ENCODE results near the gene PNPLA2. TPM values are rescaled to one million over a fixed set of nuclear protein-coding genes. Genes with fewer than 3 reads are reported as not detected.

PNPLA2 gene
- total RNA-seq, 1 donor from 2014 or later: 55.6 TPM

GRCh38 chr11:865462-866430, 47.0 kb downstream of the PNPLA2 start:
- no peaks in the 10 kb centered on the region for H3K9me3 Mint-ChIP-seq
- no peak for TF ChIP-seq CTCF (conservative IDR thresholded peaks at IDR 0.05)
- no peak overlapping the region for H3K27ac Mint-ChIP-seq
- no peaks in the 10 kb centered on the region for H3K36me3 Mint-ChIP-seq
- peaks cover 5% of the 10 kb centered on the region for H3K4me1 Mint-ChIP-seq (ENCODE audit: unreplicated experiment)
- H3K27me3 Mint-ChIP-seq: no peaks in the 10 kb centered on the region
- DNase-seq (ENCODE audit: extremely low spot score, unreplicated experiment): no peak
- no peak overlapping the region for H3K4me3 Mint-ChIP-seq

DNA sequence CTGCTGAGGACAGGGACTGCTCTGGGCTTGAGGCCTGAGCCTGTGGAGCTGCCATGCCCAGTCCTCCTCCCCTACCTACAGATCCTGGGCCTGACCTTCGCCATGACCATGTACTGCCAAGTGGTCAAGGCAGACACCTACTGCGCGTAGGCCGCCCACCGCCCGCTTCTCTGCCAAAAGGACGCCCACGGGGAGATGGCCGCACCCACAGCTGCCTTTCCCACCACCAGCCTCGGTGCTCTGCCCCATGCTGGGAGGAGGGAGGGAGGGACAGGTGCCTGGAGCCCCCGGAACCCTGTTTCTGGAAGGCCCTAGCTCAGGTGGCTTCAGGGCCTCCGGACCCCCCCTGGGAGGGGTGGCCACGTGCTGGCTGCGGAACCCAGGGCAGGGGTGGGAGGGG, 47.8 kb downstream of the PNPLA2 start:
- no peak for TF ChIP-seq CTCF (conservative IDR thresholded peaks at IDR 0.05)
- Mint-ChIP-seq H3K27me3 (no peaks in the 10 kb centered on the region), H3K36me3 (no peaks in the 10 kb centered on the region), H3K4me1 (ENCODE audit: unreplicated experiment) (peaks cover 5% of the 10 kb centered on the region), H3K4me3 (no peak overlapping the region), H3K27ac (no peak overlapping the region), H3K9me3 (no peaks in the 10 kb centered on the region)
- no peak for DNase-seq (ENCODE audit: extremely low spot score, unreplicated experiment)

- Mint-ChIP-seq H3K36me3 (no peaks in the 10 kb centered on the region), H3K27me3 (no peaks in the 10 kb centered on the region), H3K9me3 (no peaks in the 10 kb centered on the region), H3K27ac (no peak overlapping the region), H3K4me1 (ENCODE audit: unreplicated experiment) (no peaks in the 10 kb centered on the region), H3K4me3 (no peak overlapping the region)
- TF ChIP-seq CTCF (conservative IDR thresholded peaks at IDR 0.05): no peak
- no peak for DNase-seq (ENCODE audit: extremely low spot score, unreplicated experiment)
Measured at GRCh38 chr11:867856-868358, 49.2 kb downstream of the PNPLA2 start.

- no peak for DNase-seq (ENCODE audit: extremely low spot score, unreplicated experiment)
- H3K36me3 Mint-ChIP-seq: no peaks in the 10 kb centered on the region
- no peak overlapping the region for H3K4me3 Mint-ChIP-seq
- H3K4me1 Mint-ChIP-seq (ENCODE audit: unreplicated experiment): peaks cover 2% of the 10 kb centered on the region
- H3K27ac Mint-ChIP-seq: peak overlapping the region; percentile 9
- no peak for TF ChIP-seq CTCF (conservative IDR thresholded peaks at IDR 0.05)
- no peaks in the 10 kb centered on the region for H3K9me3 Mint-ChIP-seq
- H3K27me3 Mint-ChIP-seq: no peaks in the 10 kb centered on the region
Measured at GRCh38 chr11:868394-868793, 49.7 kb downstream of the PNPLA2 start.

- Mint-ChIP-seq H3K4me1 (ENCODE audit: unreplicated experiment) (peaks cover 6% of the 10 kb centered on the region), H3K4me3 (no peak overlapping the region), H3K27me3 (no peaks in the 10 kb centered on the region), H3K36me3 (peaks cover 3% of the 10 kb centered on the region), H3K9me3 (no peaks in the 10 kb centered on the region), H3K27ac (peak overlapping the region; percentile 9)
- DNase-seq (ENCODE audit: extremely low spot score, unreplicated experiment): no peak
- no peak for TF ChIP-seq CTCF (conservative IDR thresholded peaks at IDR 0.05)
Measured at GRCh38 chr11:868802-869201, 50.1 kb downstream of the PNPLA2 start.
